Mesenteric fat pad (tissue), 1 donor: ENCODE data around the gene SHLD1. TPM values are rescaled to one million over a fixed set of nuclear protein-coding genes. Genes with fewer than 3 reads are reported as not detected.
"Not testable (repeated sequence)": the region's sequence is repeated elsewhere in the genome, so short reads cannot be mapped to it uniquely, and the experiment has no call there.

Experiments used
- DNase-seq: peaks from one replicate; pipeline ENCODE4 v3.0.0-alpha.2; 2020; ENCODE audit warnings: low spot score
- long read RNA-seq: library from polyadenylated mRNA; unstranded; transcript quantifications from one replicate; pipeline ENCODE4 v2.0.0, GENCODE V29; 2020
- total RNA-seq: library from RNA; stranded (reverse); fragmentation: NEBNext Ultra II Directional; extraction: Animal tissue kit (Norgen Biotek cat#: 25700); gene quantifications from one replicate; pipeline ENCODE4 v1.2.1, GENCODE V29; 2021
- donor health status: DM: yes; HTN: yes; CAD: no.

The SHLD1 gene
- total RNA-seq: 3.1 TPM
- long read RNA-seq, transcript SHLD1-201 (3 exons, 1,154 nt): major isoform, 5 of 8 reads
- long read RNA-seq, partial matches to known transcripts: 0 of 8 reads
- long read RNA-seq, other reads (novel, unspliced or antisense): 3 of 8 reads

DNA sequence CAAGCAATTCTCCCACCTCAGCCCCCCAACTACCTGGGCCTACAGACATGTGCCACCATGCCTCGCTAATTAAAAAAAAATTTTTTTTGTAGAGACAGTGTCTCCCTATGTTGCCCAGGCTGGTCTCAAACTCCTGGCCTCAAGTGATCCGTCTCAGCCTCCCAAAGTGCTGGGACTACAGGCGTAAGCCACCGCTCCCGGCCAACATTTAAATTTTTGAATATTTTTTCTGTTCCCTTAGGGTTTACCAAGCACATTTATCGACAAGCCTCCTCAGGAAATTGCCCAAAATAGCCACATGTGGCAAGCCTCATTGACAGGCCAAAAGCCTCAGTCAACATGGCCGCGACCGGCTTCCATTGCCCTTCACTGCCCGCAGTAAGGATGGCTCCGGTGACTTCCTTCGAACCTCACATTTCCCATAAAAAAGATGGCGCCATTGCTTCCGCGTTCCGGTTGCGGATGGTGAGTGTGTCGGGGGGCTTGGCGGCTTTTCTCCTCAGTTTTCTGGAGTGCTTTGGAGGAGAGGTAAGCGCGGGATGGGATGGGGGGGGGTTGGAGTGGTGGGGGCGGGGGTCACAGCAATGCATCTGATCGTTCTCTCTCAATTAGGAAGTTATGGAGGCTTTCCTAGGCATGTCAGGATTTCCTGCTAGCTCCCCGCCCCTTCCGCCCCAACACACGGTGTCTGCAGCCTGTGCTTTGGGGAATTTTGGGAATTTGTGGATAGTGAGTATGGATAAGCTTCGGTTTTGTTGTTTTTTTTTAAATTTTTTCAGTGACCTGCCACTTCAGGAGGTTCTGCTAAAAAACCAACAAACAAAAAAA is at the start of gene SHLD1:
Gene SHLD1 (plus strand): TSS at position 450 of the 828 bp plus-strand sequence. CDS start 22,465 bp downstream, outside the sequence.
- peak; percentile 92 for DNase-seq

DNA sequence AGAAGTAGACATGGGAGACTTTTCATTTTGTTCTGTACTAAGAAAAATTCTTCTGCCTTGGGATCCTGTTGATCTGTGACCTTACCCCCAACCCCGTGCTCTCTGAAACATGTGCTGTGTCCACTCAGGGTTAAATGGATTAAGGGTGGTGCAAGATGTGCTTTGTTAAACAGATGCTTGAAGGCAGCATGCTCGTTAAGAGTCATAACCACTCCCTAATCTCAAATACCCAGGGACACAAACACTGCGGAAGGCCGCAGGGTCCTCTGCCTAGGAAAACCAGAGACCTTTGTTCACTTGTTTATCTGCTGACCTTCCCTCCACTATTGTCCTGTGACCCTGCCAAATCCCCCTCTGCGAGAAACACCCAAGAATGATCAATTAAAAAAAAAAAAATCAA is 47.9 kb upstream of the SHLD1 start:
- not testable (repeated sequence) for DNase-seq

DNA sequence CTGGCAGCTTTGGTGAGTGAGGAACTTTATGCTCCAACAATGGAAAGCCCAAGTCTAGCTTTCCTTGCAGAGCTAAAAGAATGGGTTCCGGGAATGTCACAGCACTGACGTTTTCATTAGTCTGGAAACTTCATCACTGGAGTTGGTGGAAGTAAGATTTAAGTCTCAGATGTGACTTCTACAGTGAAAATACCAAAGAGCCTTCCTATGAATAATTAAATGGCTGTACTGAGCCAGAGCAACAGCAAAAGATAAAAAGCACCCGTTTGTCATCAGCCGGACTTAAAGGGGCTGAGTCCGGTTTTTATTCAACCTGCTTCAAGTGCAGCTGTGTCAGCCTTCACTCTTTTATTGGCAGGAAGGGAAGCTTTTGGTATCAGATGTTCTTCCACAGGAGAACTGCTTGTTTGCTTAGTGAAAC is 46.5 kb upstream of the SHLD1 start:
- no peak for DNase-seq

- no peak for DNase-seq
Measured at GRCh38 chr20:5705827-5706226, 44.4 kb upstream of the SHLD1 start.

DNA sequence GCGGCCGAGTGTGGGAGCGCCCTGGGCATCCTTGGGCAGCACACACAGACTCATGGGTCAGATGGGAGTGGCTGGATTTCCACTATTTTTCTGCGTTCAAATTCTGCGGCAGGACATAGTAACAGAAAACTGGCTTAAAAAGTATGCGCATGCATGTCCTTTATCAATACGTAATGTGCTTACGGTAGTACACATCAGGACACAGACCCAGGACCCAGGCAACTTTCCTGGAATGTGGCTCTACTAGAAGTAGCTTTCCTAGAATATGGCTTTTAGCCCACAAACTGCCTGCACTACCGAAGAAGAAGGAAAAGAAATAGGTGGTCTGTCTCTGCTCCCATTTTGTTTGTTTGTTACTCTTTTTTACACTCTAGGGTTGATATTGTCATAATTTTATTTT is 43.4 kb upstream of the SHLD1 start:
- DNase-seq: no peak

GRCh38 chr20:5710551-5710950 is 39.6 kb upstream of the SHLD1 start:
- no peak for DNase-seq

DNA sequence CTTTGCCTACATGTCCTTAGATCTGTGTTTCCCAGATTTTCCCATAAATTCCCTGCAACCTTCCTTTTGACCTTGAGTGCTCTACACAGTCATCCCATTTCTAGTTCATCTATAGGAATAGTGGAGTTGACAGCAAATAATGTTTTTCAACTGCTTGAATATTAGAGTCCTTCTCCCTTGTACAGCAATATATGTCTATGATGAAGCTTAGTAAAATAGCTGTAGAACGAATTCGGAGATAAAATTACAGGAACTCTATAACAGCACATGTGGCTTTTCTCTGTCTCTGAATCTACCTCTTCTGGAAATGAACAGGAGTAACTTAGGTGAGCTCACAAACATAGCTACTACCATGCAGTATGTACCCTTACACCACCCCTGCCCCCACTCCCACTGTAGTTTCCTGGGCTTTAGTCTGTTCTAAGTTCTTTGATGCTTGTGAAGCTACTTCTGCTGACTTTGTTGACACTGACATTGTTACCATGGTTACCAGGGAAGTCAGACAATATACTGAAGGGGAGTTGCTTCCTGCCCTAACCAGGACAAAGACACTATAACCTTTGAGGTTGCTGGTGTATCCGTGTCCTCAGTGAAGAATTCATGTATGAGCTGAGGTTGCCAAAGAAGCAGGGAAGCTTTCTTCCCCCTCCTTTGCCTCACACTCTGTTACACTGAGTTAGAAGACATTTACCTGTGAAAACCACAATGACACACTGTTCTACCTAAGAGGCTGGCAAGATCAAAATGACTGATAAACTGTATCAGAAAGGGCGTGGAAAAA is 35.8 kb upstream of the SHLD1 start:
- DNase-seq: no peak

- DNase-seq: no peak
Measured at GRCh38 chr20:5715071-5715841, 34.9 kb upstream of the SHLD1 start.

GRCh38 chr20:5716953-5717352 is 33.2 kb upstream of the SHLD1 start:
- no peak for DNase-seq

- no peak for DNase-seq
Measured at GRCh38 chr20:5718896-5719595, 31.2 kb upstream of the SHLD1 start.

DNA sequence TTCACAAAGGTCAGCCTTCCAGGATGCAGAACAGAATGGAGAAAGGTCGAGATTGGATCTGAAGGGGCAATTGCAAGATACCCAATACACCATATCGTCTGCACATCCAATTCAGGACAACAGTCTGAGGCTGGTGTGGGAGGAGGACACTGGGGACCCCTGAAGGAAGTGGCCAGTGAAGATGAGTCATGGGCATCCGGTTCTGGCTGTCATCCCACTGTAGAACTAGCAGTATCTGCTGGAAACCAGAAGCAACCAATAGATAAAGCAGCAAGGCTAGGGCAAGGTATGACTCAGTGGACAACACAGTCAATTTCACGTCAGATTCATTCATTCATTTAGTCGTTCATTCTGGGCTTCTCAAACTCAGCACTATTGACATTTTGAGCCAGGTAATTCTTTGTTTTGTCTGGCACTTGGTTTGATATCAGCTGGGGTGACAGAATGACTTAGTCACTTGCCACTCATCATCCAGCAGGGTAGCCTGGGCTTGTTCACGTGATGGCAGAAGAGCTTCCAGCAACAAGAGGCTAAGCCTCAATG is 30.3 kb upstream of the SHLD1 start:
- no peak for DNase-seq

- DNase-seq: no peak
Measured at GRCh38 chr20:5720696-5721095, 29.5 kb upstream of the SHLD1 start.

DNA sequence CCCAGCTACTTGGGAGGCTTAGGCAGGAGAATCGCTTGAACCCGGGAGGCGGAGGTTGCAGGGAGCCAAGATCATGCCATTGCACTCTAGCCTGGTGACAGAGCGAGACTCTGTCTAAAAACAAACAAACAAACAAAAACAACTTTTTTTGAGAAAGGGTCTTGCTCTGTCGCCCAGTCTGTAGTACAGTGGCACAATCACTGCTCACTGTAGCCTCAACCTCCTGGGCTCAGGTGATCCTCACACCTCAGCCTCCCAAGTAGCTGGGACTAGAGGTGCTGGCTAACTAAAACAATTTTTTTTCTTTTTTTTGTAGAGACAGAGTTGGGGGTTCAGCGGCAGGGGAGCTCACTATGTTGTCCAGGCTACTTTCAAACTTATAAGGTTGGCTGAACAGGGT is 28.8 kb upstream of the SHLD1 start:
- not testable (repeated sequence) for DNase-seq

- DNase-seq: no peak
Measured at GRCh38 chr20:5722927-5723326, 27.3 kb upstream of the SHLD1 start.

DNA sequence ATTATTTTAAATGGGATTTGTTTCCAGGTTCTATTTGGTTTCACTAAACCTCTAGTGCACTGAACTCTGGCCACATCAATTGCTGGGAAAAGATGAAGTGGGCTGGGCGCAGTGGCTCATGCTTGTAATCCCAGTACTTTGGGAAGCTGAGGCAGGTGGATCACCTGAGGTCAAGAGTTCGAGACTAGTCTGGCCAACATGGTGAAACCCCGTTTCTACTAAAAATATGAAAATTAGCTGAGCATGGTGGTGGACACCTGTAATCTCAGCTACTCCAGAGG is 25.1 kb upstream of the SHLD1 start:
- DNase-seq: not testable (repeated sequence)

DNA sequence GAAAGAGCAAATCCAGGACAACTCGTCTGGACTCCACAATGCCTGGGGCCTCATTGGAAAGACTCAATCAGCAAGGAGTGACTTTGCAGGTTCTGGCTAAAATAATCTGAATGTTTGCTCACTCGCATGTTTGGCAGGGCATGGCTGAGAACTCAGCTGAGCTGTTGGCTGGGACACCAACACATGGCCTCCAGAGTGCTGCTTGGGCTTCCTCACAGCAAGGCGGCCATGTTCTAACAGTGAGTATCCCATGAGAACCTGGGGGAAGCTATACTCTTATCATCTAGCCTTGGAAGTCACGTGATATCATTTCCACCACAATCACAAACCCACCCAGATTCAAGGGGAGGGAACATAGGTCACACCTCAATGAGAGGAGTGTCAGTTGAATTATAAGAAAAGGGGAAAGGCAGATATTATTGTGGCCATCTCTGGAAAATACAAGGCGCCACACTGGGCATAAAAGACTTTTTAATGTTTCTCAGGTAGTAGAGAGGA is 23.1 kb upstream of the SHLD1 start:
- DNase-seq: no peak

DNA sequence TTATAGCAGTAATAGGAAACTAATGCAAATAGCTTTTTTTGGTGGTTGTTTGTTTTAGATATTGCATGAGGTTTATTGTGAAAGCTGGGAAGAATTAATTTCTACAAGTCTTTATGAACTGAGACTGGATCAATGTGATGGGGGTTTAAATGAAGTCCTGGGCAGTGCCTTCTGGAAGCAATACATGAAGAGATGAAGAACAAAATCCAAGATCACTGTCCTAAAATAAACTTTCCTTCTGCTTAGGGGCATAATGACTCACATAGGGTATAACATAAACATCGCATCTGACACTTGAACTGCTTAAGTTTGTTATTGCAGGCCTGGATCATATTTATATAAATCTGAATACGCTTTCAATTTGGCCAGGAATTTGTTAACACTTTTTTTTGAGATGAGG is 20.9 kb upstream of the SHLD1 start:
- DNase-seq: no peak

DNA sequence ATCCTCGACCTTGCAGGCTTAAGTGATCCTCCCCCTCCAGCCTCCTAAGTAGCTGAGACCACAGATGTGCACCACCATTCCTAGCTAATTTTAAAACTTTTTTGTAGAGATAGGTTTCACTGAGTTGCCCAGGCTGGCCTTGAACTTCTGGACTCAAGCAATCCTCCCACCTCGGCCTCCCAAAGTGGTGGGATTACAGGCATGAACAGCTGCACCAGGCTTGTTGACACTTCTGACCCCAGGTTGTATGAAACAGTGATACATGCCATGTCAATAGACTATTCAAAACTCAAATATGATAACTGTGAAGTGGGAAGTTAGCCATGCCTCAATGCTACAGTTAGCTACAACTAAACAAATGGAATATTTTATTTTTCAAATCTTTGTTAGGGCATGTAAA is 20.1 kb upstream of the SHLD1 start:
- DNase-seq: no peak

- no peak for DNase-seq
Measured at GRCh38 chr20:5731753-5732366, 18.3 kb upstream of the SHLD1 start.

- DNase-seq: no peak
Measured at GRCh38 chr20:5734602-5735001, 15.6 kb upstream of the SHLD1 start.
